OCI-LY7 (cell line): ENCODE data around the gene MRS2.

ENCODE experiments used
- CTCF ChIP-seq: fragments of 200-600 bp; sonication (generic); conservative IDR thresholded peaks from 2 replicates; pipeline ENCODE4 v1.5.1; 2014; ENCODE audit warnings: mild to moderate bottlenecking, antibody characterized with exemption, low read length, moderate library complexity, mixed read lengths
- EZH2phosphoT487 ChIP-seq: fragments of 200-600 bp; sonication (generic); IDR thresholded peaks from 2 replicates; pipeline ENCODE4 v1.6.1; 2018; ENCODE audit warnings: low read depth, borderline replicate concordance, mild to moderate bottlenecking, mixed run types, antibody characterized with exemption, low read length, moderate library complexity, mixed read lengths

DNA sequence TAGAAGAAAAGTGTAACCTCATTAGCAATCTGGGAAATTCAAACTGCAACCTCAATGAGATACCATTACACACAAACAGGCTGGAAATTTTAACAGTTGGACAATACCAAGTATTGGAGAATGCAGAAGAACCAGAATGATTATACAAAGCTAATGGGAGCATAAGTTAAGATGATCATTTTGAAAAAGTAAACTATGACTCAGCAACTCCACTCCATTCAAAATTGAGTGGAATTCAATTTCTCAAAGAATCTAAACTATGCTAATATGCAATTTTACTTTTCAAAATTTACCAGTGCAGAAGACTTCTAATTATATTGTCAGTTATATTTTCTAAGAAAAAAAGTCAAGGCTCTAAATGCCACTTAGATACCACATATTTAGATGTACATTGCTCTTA is 69.4 kb downstream of the MRS2 start:
- TF ChIP-seq CTCF (no peak), EZH2phosphoT487 (no peak)
